ENCODE results near the gene PEX14.

Gene PEX14

DNA sequence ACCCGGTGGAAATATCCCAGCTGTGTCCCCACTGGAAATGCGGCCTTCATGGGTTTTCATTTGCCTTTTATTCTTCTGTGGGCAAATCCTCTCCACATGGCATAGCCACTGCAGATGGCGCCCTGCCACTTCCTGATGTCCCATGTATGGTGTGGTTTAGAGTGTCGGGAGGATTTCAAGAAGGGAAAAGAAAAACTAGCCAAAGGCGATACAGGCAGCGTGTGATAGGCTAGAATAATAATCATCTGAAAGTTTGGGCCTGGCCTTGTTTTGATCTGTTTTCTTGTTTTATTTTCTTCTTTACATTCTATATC is 123.6 kb downstream of the PEX14 start:
- Histone ChIP-seq H3K79me2 (no peaks in the 10 kb centered on the region), H3K9me3 (ENCODE audit: control insufficient read depth, low read length) (no peaks in the 10 kb centered on the region), H3K36me3 (ENCODE audit: control insufficient read depth, insufficient read depth, low read length) (no peaks in the 10 kb centered on the region), H3K27ac (no peak overlapping the region), H3K4me2 (ENCODE audit: low read length) (no peak overlapping the region), H3K4me3 (ENCODE audit: low read depth, low read length) (no peak overlapping the region), H3K4me1 (peaks cover 3% of the 10 kb centered on the region), H2AFZ (no peak overlapping the region), H3K9ac (no peak overlapping the region), H3K27me3 (ENCODE audit: control insufficient read depth, insufficient read depth, low read length) (no peaks in the 10 kb centered on the region)
- TF ChIP-seq, protein P1, sequence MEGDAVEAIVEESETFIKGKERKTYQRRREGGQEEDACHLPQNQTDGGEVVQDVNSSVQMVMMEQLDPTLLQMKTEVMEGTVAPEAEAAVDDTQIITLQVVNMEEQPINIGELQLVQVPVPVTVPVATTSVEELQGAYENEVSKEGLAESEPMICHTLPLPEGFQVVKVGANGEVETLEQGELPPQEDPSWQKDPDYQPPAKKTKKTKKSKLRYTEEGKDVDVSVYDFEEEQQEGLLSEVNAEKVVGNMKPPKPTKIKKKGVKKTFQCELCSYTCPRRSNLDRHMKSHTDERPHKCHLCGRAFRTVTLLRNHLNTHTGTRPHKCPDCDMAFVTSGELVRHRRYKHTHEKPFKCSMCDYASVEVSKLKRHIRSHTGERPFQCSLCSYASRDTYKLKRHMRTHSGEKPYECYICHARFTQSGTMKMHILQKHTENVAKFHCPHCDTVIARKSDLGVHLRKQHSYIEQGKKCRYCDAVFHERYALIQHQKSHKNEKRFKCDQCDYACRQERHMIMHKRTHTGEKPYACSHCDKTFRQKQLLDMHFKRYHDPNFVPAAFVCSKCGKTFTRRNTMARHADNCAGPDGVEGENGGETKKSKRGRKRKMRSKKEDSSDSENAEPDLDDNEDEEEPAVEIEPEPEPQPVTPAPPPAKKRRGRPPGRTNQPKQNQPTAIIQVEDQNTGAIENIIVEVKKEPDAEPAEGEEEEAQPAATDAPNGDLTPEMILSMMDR (IDR thresholded peaks at IDR 0.05): no peak

DNA sequence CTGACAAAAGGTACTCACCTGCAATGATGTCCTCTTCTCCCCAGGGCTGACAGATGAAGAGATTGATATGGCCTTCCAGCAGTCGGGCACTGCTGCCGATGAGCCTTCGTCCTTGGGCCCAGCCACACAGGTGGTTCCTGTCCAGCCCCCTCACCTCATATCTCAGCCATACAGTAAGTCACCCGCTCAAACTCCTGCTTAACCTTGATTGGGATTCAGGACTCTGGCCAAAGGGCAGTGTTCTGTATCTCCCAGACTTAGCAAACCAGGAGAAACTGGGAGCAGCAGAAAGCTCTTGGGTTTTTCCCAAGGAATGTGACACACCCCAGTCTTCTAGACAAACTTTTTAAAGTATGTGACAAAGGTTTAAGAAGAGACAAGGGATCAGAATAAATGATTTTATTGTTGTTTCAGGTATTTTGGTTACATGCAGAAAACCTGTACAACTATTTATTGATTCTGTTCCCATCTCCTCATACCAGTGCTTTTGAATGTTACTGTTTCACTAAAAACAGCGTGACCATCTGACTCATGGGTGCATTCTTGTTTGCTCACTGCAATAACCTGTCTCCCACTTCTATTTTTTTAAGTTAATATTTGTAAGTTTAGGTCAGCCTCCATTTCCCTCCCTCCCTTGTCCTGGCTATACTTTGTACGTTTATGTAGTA is 124.6 kb downstream of the PEX14 start:
- no peak overlapping the region for H3K9ac ChIP-seq

DNA sequence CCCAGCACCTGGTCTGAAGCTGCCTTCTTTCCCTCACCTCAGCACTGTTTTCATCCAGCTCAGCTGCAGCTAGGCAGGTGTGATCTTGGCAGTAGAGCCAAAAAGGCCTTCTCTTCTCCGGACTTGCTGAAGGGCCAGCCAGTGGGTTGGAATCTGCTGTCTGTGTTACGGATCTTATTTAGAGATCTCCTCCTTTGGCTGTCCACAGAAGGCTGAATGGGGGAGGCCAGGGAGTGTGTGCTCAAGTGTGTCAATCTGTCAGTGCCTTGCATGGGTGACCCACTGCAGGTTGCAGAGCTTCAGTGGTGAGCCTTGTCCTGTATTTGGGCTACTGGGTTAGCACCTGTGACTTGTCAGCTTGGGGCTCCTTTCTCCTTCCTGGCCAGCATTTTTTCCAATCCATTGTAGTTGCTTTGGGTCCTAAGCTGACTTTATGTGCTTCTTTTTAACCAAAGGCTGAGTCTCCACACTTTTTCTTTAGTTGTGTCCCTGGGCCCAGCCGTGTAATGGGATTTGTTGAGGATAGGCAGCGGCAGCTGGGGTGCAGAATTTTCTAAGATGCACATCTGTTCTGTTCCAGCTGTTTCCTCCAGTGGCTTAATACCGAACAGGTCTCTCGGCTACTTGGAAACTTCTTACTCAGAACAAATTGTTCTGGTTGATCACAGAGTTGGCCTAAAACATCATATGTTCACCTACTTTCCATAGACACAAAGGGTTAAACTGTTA is 126.8 kb downstream of the PEX14 start:
- no peak overlapping the region for H2AFZ ChIP-seq
- no peaks in the 10 kb centered on the region for H3K4me1 ChIP-seq
- no peak overlapping the region for H3K27ac ChIP-seq
- no peak overlapping the region for H3K4me2 ChIP-seq (ENCODE audit: low read length)
- TF ChIP-seq, protein P1 (IDR thresholded peaks at IDR 0.05): no peak
- H3K36me3 ChIP-seq (ENCODE audit: control insufficient read depth, insufficient read depth, low read length): no peaks in the 10 kb centered on the region
- H3K27me3 ChIP-seq (ENCODE audit: control insufficient read depth, insufficient read depth, low read length): no peaks in the 10 kb centered on the region
- H3K4me3 ChIP-seq (ENCODE audit: low read depth, low read length): no peak overlapping the region
- no peaks in the 10 kb centered on the region for H3K79me2 ChIP-seq
- H3K9me3 ChIP-seq (ENCODE audit: control insufficient read depth, low read length): no peaks in the 10 kb centered on the region
- H3K9ac ChIP-seq: no peak overlapping the region

More for the DNA sequence above, 124.6 kb downstream of the PEX14 start:
- Histone ChIP-seq H3K4me2 (ENCODE audit: low read length) (no peak overlapping the region), H3K36me3 (ENCODE audit: control insufficient read depth, insufficient read depth, low read length) (no peaks in the 10 kb centered on the region), H2AFZ (no peak overlapping the region), H3K27ac (no peak overlapping the region), H3K4me1 (peaks cover 3% of the 10 kb centered on the region), H3K27me3 (ENCODE audit: control insufficient read depth, insufficient read depth, low read length) (no peaks in the 10 kb centered on the region), H3K79me2 (no peaks in the 10 kb centered on the region), H3K4me3 (ENCODE audit: low read depth, low read length) (no peak overlapping the region), H3K9me3 (ENCODE audit: control insufficient read depth, low read length) (no peaks in the 10 kb centered on the region)
- TF ChIP-seq, protein P1 (IDR thresholded peaks at IDR 0.05): no peak

DNA sequence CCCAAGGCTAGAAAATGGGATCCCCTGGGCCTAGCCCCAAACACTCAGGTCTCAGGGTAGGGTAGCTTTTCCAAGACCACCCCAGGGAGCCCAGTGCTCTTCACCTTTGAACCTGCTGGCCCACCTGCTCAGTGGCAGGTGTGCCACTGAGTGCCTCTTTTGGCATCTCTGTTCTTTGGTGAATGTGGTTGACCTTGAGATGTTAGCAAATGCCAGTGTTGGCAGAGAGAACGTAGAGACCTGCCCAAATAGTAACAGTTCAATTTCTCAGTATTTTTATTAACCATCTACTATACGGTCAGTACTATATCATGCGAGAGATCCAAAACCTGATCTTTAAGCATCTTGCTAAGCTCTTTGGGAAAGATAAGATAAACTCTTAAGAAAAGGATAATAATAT is 128.2 kb downstream of the PEX14 start:
- Histone ChIP-seq H3K36me3 (ENCODE audit: control insufficient read depth, insufficient read depth, low read length) (no peaks in the 10 kb centered on the region), H3K4me2 (ENCODE audit: low read length) (no peak overlapping the region), H3K9me3 (ENCODE audit: control insufficient read depth, low read length) (no peaks in the 10 kb centered on the region), H2AFZ (no peak overlapping the region), H3K27me3 (ENCODE audit: control insufficient read depth, insufficient read depth, low read length) (no peaks in the 10 kb centered on the region), H3K9ac (no peak overlapping the region), H3K27ac (no peak overlapping the region), H3K4me3 (ENCODE audit: low read depth, low read length) (no peak overlapping the region), H3K79me2 (no peaks in the 10 kb centered on the region), H3K4me1 (no peaks in the 10 kb centered on the region)
- TF ChIP-seq, protein P1 (IDR thresholded peaks at IDR 0.05): no peak

DNA sequence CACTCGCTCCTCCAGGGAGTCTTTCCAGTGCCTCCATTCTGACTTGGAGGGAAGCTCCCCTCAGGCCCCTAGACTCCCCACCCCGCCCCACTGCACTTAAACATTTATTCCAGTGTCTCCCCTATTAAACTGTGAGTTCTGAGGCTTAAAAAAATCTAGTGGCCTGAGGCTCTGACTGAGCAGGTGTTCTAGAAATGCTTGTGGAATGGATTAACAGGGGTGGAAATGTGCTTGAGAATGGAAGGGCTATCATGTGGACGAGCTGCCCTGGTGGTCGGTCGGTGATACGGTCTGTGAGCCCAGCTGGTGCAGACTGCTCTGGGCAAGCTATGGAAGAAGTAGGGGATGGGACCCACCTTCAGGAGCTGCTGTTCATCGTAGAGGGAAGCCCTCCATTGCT is 130.2 kb downstream of the PEX14 start:
- no peak overlapping the region for H3K4me3 ChIP-seq (ENCODE audit: low read depth, low read length)
- TF ChIP-seq, protein P1 (IDR thresholded peaks at IDR 0.05): no peak
- H3K9ac ChIP-seq: no peak overlapping the region
- H3K4me2 ChIP-seq (ENCODE audit: low read length): no peak overlapping the region
- H3K79me2 ChIP-seq: no peaks in the 10 kb centered on the region
- H3K9me3 ChIP-seq (ENCODE audit: control insufficient read depth, low read length): no peaks in the 10 kb centered on the region
- H3K4me1 ChIP-seq: no peaks in the 10 kb centered on the region
- no peaks in the 10 kb centered on the region for H3K27me3 ChIP-seq (ENCODE audit: control insufficient read depth, insufficient read depth, low read length)
- no peaks in the 10 kb centered on the region for H3K36me3 ChIP-seq (ENCODE audit: control insufficient read depth, insufficient read depth, low read length)
- H2AFZ ChIP-seq: no peak overlapping the region
- H3K27ac ChIP-seq: no peak overlapping the region
